Measurements from ENCODE around the gene DNAAF8.

DNAAF8 gene

DNA sequence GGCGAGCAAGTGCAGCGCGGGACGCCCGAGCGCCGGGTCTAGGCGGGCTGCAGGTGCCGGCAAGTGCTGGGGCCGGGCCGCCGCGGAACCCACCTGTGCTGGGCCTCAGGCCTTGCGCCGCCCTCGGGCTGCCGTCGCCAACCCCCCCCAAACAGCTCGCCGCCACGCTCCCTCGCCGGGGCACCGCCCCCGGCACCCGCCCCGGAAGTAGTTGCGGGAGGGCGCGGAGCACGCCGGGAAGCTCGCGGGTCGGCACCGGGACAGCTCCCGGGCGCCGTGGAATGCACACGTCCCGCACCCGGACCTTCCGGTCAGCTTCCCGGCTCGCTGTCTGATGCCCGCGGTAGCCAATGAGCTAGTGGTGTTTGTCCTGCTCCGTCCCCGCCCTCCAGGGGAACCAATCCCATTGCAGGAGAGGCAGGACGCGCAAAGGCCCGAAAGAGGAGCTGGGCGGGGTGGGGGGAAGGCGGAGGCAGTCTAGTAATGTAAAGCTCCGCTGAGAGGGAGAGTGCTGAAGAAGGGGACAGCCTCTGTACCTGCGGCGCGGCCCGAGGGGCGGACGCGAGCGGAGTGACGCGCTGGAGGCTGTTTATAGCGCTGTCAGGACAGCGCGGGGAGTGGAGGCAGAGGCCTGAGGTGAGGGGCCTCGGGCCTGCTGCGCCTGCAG is at the start of gene DNAAF8, which contains the start of gene ANKS3:
TSS of gene DNAAF8 (plus strand) at position 475 of the 667 bp plus-strand sequence. CDS start 1,978 bp downstream, outside the sequence.
TSS of gene ANKS3 (minus strand) at position 209 of the 667 bp plus-strand sequence. CDS start 4,122 bp downstream, outside the sequence.
- DNase-seq (ENCODE audit: low read depth in 3 of 3), result peak; percentile 58 to 75 (median 60)

- no peak for DNase-seq (ENCODE audit: low read depth in 3 of 3)
These were observed 49.6 kb upstream of the DNAAF8 start for GRCh38 chr16:4684763-4685162.

- DNase-seq (ENCODE audit: low read depth in 3 of 3), result no peak
These were observed 49.0 kb upstream of the DNAAF8 start for GRCh38 chr16:4685292-4685691.

- no peak for DNase-seq (ENCODE audit: low read depth in 3 of 3)
These were observed 48.4 kb upstream of the DNAAF8 start for GRCh38 chr16:4685776-4686496.

GRCh38 chr16:4686497-4687210 is 47.7 kb upstream of the DNAAF8 start:
- no peak for DNase-seq (ENCODE audit: low read depth in 3 of 3)

- no peak for DNase-seq (ENCODE audit: low read depth in 3 of 3)
These were observed 46.9 kb upstream of the DNAAF8 start for GRCh38 chr16:4687416-4687815.

- no peak for DNase-seq (ENCODE audit: low read depth in 3 of 3)
These were observed 46.2 kb upstream of the DNAAF8 start for GRCh38 chr16:4687946-4688673.

GRCh38 chr16:4688674-4689045 is 45.7 kb upstream of the DNAAF8 start:
- no peak for DNase-seq (ENCODE audit: low read depth in 3 of 3)

DNA sequence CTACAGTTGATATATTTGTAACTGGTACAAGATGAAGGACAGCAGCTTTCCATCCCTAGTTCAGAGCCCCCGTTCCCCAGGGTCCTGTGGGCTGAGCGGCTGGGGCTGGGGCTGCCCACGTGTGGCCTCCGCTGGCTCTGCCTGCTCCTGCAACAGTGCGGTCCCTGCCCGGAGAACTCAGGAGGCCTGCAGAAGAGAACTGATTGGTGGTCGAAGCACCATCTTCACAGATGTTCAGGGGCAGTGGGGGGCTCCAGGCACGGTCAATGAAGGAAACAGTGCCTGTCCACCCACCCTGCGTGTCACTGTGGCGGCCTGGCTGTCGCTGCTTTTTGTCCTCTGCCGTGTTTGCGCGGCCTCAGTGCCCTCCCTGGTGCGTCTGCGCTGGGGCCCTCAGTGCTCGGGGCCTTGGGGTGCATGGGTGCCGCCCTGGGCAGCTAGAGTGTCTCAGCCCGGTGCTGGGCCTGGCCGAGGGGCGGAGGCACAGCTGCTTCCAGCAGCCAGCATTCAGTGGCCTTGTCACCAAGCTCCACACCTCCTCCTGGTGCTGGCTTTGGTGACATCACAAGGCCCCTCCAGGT is 45.2 kb upstream of the DNAAF8 start:
- DNase-seq (ENCODE audit: low read depth in 3 of 3), result no peak

DNA sequence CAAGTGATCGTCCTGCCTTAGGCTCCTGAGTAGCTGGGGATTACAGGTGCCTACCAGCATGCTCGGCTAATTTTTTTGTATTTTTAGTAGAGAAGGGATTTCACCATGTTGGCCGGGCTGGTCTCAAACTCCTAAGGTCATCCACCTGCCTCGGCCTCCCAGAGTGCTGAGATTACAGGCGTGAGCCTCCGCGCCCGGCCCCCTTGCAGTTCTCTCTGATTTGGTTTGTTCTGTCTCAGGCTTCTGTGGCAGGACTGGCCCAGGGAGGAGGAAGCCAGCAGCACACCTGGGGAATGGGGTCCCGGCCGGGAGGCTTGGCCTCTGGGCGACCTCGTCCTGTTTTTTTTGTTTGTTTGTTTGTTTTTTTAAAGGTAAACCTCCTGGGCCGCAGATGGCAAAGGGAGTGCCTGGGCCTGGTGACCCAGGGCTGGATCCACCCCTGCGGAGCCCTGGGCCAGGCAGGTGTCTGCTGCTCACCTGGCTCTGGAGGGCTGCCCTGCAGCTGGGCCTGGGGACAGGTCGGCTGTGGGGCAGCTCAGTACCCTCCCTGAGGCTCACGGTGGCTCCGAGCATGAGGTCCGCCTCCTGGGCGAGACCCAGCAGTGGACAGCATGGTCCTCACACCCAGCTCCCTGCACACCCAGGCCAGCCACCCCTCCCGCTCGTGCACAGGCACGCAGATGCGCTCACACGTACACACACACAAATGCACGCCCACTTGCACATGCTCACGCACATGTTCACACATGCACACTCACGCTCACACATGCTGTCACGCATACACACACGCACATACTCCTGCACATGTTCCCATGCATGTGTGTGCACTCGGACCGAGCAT is 44.3 kb upstream of the DNAAF8 start:
- no peak for DNase-seq (ENCODE audit: low read depth in 3 of 3)

GRCh38 chr16:4690946-4691665 is 43.2 kb upstream of the DNAAF8 start:
- no peak for DNase-seq (ENCODE audit: low read depth in 3 of 3)

DNA sequence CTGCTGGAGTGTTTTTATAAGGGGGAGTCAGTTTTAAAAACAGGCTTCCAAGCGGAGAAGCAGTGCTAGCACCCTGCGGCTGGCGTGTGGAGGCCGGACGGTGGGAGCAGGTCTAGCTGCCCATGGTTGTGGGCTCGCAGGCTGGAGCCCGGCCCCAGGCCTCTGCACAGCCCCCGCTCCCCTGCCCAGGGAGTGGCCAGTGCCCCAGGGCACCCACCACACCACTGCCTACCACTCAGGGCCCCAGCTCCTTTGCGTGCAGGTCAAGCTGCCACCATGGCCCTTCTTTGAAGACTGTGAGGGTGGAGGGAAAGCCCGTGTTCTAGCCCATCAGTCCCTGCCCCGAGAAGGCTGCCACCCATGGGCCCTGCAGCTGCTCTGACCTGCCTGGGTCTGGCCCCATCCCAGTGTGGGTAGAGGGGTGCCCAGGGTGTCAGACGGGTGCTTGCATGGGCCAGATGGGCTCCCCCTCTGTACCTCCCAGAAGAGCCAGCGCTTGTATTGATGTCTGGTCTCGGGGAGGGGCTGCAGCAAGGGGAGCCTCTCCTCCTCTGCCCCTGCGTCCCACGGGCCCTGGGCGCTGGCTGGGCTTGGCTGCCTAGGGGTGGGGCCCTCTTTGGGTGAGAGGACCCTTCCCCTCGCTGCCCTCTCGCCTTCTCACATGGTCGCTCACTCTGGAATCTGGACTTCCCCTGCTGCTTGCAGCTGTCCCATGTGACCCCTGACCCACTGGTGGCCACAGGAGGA is 42.5 kb upstream of the DNAAF8 start:
- no peak for DNase-seq (ENCODE audit: low read depth in 3 of 3)

GRCh38 chr16:4692460-4693295 is 41.7 kb upstream of the DNAAF8 start:
- no peak for DNase-seq (ENCODE audit: low read depth in 3 of 3)

- peak; percentile 93 to 98 (median 95) for DNase-seq (ENCODE audit: low read depth in 3 of 3)
These were observed 40.9 kb upstream of the DNAAF8 start, which contains the start of gene NUDT16L1 for GRCh38 chr16:4693296-4693955. TSS of gene NUDT16L1 (plus strand) at chr16:4693562. CDS start at chr16:4693727, 165 bp downstream.

DNA sequence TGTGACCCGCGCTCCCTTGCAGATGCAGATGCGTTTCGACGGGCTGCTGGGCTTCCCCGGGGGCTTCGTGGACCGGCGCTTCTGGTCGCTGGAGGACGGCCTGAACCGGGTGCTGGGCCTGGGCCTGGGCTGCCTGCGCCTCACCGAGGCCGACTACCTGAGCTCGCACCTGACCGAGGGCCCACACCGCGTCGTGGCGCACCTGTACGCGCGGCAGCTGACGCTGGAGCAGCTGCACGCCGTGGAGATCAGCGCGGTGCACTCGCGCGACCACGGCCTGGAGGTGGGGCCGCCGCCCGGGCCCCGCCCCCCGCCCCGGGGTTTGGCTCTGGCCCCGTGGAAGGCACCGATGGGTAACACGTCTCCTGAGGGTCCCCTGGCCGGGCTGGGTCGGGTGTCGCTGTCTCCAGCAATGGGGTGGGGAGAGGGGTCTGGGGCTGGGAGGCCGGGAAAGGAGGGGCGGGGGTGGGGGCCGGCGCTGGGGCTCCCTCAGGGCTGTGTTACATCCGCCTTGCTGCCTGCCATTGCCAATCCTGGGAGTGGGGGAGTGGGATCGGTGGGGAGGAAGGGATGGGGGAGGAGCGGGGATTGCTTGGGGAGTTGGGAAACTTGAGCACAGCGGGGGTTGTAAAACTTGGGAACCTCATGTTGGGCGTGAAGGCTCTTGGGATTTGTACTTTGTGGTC is 40.2 kb upstream of the DNAAF8 start:
- DNase-seq (ENCODE audit: low read depth in 3 of 3), result peak in 1 of 3 donors; percentile 41

GRCh38 chr16:4694642-4695451 is 39.5 kb upstream of the DNAAF8 start:
- DNase-seq (ENCODE audit: low read depth in 3 of 3), result no peak
